Measurements from ENCODE around the gene SUSD1.

GRCh38 chr9:112110094-112110776 is 64.9 kb downstream of the SUSD1 start:
- TF ChIP-seq NR2F2 (IDR thresholded peaks at IDR 0.05) (no peak), CTCF (IDR thresholded peaks at IDR 0.05; ENCODE audit: low read depth, low read length, missing input control) (no peak), TAF1 (conservative IDR thresholded peaks at IDR 0.05) (no peak), MAX (IDR thresholded peaks at IDR 0.05) (no peak), GABPA (IDR thresholded peaks at IDR 0.05 in 1 of 2, conservative IDR thresholded peaks at IDR 0.05 in 1 of 2) (no peak), RAD21 (IDR thresholded peaks at IDR 0.05) (no peak)
- TF ChIP-seq, protein P1, sequence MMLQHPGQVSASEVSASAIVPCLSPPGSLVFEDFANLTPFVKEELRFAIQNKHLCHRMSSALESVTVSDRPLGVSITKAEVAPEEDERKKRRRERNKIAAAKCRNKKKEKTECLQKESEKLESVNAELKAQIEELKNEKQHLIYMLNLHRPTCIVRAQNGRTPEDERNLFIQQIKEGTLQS (IDR thresholded peaks at IDR 0.05), result no peak

Data from liver (tissue), 3 donors.